HG03095 (cell line): ENCODE results near the gene ACOT13.
"Not testable (repeated sequence)": the region's sequence is repeated elsewhere in the genome, so short reads cannot be mapped to it uniquely, and the experiment has no call there.

Experiments
- ATAC-seq: cut with Tn5 transposase; IDR thresholded peaks from one replicate; pipeline ENCODE4 v1.9.1; 2021; ENCODE audit warnings: moderate library complexity; ENCODE audit not compliant: unreplicated experiment

The ACOT13 gene

DNA sequence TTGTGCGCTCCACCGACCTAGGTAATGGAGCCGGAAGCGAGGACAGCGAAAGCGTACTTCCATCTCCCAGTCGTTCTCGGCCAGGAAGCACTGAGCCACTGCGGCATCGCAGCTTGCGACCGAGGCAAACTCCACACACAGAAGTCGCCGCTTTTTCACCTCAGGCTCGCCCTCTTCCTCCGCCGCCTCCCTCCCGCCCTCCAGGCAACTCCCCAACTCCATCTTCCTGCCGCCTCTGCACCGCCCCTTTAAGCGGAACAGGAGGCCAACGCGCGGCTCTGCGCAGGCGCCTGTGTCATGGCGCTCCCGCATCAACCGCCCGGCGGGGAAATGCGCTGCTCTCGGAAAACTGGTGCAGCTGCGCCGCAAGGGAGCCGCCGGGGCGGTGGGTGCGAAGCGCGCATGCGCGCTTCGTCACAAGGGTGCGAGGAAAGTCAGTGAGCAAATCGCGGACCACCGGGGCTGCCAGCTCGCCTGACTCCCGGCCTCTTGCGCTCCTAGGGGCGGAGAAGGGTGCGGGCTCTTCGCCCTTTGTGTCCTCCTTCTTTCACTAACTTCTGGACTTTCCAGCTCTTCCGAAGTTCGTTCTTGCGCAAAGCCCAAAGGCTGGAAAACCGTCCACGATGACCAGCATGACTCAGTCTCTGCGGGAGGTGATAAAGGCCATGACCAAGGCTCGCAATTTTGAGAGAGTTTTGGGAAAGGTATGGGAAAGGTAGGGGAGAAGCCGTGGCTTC, at the start of gene ACOT13, which contains the start of gene TDP2:
Gene ACOT13 (plus strand): TSS at position 437 of the 737 bp plus-strand sequence. CDS start 187 bp downstream, at position 624.
Gene TDP2 (minus strand): TSS at position 259 of the 737 bp plus-strand sequence. CDS start 37 bp downstream, at position 222.
- ATAC-seq = peak; percentile 95

DNA sequence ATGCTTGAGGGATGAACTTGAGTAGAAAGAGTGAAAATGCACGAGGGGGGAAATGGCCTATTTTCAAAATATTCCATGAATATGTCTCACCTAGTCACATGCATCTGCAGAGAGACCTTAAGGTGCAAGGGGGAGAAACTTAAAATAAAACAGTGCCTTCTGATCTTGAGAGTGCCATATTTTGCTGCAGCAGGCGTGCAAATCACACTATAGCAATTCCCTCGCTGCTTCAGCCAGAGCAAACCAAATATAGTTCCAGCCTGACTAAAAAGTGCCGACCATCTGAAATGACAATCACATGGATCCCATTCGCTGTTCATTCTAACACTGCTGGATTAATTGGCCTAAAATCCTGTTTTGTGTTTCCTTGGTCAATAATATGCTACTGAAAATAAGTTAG, 47.2 kb upstream of the ACOT13 start:
- ATAC-seq = no peak

DNA sequence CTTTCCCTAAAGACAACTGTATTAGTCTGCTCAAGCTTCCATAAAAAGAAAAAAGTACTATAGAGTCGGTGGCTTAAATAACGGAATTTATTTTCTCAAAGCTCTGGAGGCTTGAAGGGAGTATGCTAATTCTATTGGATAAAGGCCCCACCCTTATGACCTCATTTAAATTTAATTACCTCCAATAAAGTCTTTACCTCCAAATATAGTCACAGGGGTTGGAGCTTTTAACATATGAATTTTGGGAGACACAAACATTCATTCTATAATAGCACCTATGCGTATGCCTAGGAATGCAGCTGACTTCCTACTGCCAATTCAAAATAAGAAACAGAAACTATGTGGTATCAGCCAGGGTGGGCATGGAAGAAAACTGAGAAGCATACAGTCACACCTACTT, 46.2 kb upstream of the ACOT13 start:
- ATAC-seq = no peak

DNA sequence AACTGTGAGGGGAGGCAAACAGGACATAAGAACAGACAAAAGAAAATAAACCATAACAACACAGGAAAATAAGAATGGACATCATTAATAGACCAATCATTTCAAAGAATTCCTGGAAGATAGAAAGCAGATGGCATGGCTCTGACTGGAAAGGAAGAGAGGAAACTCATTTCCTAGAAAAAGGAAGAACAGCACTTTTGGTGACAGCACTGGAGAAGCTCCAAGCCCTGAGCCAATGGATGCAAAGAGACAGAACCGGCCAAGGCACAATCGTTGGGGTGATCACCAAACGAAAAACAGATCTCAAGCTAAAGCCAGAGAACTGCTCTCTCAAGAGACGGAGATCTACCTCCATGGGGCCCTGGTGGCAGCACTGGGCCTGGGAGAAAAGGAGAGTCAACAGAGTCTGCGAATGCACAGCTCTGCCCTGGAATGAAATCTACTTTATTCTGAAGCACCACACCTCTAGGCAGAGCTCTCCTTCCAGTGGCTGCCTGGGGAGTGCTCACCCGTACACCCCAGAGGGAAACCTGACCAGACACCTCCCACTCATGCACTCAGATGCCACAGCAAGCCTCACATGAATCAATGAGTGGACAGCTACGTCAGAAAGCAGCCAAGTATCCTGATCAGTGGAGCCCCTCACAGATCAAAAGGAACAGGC, 45.1 kb upstream of the ACOT13 start:
- no peak for ATAC-seq

DNA sequence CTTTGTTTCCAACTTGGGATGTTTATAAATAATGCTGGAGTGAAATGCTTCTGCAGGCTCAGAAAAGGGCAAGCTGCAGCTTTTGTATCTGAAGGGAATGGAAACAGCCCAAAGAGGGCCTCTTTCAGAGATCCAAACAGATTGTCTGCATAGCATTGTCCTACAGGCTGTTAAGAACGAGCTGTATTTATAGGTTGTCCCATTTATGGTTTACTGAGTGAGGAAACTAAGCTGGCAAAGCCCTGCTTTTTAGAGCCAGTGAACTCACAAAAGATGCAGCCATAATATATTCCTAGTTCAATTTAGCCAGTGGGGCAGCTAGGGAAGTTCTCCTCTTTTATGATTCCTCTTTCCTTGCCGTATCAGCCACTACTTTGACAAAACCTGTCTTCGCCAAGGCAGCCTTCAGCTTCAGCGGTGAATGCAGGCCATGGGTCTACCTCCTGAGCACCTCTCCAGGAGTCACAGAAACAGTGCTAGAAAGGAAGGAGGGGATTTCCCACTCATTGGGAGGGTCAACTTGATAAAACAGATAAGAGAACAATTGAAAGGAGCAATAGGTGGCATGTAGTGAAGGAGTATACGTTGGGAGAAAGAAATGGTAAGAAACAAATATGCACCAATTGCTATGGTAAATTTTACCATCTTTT, 35.9 kb upstream of the ACOT13 start:
- no peak for ATAC-seq

DNA sequence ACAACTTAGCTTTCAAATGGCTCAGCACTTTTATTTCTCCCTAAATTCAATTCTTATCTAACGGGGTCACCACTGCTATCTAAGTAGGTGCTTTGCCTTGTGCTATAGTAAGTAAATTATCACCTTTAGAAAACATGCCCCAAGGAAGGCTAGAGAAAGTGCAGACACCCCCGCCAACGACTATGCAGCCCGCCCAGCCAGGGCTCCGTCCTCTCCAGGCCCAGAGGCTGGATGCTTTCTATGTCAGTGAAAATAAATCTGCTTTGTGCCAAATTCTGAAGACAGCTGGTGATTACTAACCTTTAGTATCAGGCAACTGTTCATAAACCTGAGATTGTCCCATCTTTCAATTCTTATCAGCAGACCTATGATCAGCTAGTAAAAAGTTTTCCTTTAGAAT, 35.2 kb upstream of the ACOT13 start:
- ATAC-seq = no peak

DNA sequence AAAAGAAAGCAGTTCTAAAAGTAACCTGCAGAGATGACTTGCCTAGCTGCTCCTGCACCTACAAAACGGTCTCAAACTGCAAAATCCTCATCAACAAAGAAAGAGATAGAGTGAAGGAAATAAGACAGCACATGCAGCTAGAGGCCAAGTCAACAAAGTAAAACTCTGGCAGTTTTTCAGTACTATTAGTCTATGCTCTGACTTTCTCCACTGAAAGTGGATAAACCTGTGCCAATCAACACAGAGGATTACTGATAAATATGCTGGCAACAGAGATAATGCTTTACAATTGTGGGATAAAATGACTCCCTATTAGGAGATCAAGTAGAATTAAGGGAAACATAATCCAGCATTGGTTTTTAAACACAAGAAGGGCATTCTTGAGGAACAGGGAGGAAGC, 34.3 kb upstream of the ACOT13 start:
- ATAC-seq = no peak

DNA sequence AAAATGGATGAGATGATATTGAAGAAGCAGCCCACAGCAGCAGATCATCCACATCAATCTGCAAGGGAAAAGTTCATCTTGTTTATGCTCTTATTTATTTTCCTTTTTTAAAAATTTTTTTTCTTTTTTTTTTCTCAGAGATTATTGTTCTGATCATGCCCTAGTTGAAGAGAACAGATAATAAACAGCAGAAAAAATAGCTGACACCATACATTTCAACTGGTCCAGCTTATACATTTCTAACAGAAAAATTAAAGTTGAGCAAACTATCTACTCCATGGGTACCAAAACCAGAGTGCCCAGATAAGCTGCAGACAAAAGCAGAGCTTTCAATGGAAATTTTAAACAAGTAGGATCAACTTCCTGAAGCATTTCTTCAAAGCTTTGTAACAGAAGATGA, 30.2 kb upstream of the ACOT13 start:
- no peak for ATAC-seq

DNA sequence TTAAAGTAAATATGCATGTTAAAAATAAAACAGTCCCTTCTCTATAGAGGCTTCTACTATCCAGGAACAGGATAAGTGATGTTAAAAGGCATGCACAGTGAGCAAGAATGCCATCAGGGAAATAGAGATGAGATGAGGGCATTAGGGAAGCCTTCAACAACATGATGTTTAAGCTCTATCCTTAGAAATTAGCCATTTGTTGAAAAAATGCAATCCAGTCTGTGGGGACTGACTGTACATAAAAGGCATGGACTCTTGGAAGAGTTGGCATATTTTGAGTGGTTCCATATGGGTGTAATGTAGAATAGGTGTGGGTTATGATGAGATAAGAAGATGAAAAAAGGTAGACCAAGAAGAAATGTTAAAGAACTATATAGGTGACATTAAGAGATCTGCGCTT, 26.7 kb upstream of the ACOT13 start:
- ATAC-seq = no peak

DNA sequence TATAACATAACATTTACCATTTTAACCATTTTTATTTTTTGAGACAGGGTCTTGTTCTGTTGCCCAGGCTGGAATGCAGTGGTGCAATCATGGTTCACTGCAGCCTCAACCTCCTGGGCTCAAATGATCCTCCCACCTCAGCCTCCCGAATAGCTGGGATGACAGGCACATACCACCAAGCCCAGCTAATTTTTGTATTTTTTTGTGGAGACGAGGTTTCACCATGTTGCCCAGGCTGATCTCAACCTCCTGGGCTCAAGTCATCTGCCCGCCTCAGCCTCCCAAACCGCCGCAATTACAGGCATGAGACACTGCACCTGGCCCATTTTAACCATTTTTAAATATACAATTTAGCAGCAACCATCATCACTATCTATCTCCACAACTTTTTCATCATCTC, 26.2 kb upstream of the ACOT13 start:
- ATAC-seq = not testable (repeated sequence)

DNA sequence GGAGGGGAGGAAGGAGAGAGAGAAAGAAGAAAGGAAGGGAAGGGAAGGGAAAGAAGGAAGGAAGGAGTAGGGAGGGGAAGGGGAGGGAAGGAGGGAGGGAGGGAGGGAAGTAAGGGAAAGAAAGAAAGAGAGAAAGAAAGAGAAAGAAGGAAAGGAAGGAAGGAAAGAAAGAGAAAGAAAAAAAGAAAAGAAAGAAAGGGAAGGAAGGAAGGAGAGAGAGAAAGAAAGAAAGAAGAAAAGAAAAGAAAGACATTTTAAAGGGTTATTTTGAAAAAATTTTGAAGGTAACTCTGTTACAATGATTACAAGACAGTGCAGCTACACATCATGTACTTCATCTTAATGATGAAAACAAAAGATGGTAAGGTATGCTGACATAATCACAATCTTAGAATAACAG, 24.8 kb upstream of the ACOT13 start:
- ATAC-seq = no peak

DNA sequence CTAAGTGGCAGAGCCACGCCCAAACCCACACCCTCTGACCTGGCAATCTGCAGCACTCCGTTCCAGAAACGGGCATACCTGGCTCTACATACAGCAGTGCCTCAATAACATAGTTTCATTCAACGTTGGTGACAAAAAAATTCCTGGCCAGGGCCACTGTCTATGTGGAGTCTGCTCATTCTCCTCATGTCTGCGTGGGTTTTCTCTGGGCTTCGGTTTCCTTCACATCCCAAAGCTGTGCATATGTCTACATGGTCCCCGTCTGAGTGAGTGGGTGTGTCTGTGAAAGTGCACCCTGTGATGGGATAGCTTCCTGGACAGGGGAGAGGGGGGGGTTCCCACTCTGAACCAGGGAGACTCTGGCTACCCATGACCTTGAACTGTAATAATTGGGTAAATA, 23.0 kb upstream of the ACOT13 start:
- ATAC-seq = no peak

DNA sequence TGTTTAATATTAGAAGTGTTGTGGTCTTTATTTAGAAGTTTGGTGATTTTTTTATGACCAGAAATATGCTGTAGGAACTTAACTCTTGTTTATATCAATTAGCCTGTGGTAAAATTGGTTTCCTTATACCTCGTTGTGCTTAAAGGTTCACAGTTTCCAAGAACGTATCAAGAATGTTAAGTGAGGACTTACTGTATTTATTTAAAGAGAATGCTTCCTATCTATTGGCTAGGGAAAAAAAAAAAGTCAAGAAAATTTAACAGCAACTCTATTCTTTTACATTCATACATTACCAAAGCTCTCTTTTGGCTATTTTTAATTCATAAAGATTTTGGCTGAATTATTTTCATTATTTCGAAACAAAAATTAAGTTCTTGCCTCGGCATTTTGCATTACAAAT, 22.5 kb upstream of the ACOT13 start:
- no peak for ATAC-seq

DNA sequence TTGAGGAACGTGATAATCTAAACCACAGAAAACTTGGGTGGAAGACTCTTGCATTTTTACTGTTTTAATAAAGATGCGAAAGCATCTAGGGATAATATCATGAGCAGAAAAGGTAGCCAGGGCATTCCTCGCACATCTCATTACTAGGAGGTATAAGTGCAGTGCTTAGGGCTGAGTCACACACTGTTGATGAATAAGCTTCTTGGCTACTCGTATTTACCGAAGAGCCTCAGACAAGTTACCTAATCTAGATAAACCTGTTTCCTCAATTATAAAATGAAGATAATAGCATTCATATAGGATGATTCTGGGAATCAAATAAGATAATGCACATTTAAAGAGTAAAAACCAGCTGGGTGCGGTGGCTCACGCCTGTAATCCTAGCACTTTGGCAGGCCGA, 20.1 kb upstream of the ACOT13 start:
- ATAC-seq = no peak

DNA sequence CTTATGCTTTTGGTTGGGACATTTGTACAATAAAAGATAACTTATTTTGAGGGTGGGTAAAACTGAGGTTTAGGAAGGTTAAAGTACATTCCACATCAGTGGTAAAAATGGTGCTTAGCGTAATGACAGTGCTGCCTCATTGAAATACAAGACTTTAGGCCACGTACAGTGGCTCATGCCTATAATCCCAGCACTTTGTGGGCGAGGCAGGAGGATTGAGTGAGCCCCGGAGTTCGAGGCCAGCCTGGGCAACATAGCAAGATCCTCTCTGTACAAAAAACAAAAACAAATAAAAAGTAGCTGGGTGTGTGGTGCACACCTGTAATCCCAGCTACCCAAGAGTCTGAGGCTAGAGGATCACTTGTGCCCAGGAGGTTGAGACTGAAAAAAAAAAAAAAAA, 18.6 kb upstream of the ACOT13 start:
- ATAC-seq = no peak

DNA sequence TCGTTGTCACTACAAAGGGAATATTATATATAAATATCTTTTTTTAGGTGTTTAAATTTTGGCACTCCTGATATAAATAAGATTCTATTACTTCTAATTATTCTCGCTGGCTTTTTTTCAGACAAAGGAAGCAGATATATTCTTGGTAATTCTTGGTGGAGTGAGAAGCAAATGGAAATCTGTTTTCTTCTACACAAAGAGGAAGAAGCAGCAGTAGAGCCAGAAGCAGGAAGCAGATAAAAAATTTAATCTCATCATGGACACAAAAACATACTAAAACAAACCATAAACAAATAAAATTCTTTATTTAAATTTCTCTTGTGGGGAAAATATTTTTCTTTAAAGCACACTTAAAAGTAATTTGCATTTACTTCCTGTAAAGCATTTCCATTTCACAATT, 17.2 kb upstream of the ACOT13 start:
- no peak for ATAC-seq

DNA sequence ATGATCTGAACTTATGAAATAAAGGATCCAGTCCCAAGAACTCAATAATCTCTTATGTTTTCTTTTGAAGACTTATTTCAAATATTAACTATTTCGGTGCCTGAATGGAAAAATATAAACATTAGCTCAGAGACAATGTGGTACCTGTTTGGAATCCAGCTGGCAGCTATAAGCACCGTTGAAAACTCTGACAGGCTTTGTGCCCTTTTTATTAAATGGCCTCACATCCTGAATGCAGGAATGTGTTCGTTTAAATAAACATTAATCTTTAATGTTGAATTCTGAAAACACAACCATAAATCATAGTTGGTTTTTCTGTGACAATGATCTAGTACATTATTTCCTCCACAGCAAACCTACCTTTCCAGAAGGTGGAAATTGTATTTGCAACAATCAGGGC, 16.5 kb upstream of the ACOT13 start:
- no peak for ATAC-seq

DNA sequence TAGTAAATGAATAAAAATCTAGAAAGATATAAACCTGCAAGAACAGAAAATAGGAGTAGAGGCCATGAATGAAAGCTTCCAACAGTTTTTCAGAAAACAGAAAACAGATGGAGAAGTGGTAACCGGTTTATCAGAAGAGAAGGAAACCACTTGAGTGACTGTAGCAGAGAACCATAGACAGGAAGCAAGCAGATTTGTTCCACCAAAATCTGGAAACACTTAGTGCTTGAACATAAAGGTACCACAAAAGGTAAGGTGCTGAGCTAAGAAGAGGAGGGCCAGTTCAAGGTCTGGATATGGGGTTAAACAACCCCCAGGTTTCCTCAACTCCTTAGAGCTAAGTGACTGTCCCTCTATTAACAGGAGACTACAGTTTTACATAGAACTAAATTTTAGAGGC, 11.7 kb upstream of the ACOT13 start:
- ATAC-seq = no peak

DNA sequence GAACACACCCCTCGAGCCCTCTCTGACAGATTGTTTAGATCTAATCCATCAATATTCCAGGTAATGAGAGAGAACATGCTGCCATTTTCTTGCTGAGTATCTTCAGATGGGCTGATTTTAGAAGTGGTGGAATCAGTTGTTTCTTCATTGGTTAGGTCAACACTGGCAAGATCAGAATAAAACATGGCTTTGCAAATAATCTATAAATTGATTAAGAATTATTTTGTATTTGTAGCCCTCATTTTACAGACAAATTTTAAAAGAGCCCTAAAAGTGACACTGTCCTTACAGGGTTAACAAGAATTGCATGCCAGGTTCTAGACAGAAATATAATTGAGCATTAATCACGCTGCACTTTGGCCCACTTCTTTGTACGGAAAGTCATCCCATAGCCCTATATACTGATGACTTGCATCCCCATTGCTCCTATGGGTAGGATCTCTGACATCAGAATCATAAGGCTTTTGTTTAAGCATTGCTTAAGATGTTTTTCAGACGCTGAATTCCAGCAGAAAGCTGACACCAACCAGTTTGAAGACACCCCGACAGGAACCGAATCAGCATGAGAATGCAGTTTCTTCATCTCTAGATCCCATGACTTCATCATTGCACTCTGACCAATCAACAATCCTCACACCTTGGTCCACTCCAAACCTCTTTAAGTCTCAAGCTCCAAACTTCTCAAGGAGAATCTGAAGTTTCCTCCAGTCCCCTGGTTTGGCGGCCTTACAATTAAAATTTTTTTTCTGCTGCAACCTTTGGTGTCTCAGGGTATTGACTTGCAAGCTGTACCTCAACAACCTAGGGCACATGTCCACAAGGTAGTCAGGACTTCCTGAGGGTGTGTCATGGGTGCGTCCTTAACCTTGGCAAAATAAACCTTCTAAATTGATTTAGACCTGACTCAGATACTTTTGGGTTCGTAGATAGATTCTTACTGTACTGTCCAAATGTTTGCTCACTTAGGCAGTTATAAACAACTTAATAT, 8.0 kb upstream of the ACOT13 start:
- ATAC-seq = no peak

DNA sequence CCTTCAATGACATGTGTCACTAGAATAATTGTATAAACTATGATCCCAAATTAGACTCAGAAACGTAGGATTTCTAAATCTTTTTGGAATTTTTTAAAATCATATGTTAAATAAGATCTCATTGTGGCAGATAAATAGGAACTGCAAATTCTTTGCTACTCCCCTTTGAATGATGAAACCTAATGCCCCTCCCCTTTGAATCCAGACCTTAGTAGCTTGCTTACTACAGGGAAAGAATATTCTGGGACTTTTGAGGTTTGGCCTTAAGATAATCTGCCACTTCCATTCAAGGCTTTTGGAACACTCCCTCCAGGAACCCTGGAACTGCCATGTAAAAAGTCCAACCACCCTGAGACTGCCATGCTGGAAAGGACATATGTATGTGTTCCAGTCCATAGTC, 7.3 kb upstream of the ACOT13 start:
- no peak for ATAC-seq

DNA sequence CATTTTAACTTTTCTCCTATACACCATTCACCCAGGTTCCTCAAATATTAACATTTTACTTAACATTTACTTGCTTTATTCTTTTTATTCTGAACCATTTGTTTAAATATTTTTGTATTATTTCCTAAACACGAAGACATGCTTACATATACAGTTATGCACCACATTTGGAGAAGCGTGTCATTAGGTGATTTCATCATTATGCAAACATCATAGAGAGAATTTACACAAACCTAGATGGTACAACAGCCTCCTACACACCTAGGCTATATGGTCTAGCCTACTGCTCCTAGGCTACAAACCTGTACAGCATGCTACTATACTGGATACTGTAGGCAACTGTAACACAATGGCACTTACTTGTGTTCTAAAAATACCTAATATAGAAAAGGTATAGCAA, 6.8 kb upstream of the ACOT13 start:
- ATAC-seq = no peak
